OCI-LY7 (cell line): Measurements from ENCODE around the gene FNTB. TPM values are rescaled to one million over a fixed set of nuclear protein-coding genes. Genes with fewer than 3 reads are reported as not detected.

Source experiments
- BruUV-seq: library from RNA; stranded (reverse); fragments of 400-500 nt; replicated peaks from 2 replicates; lab custom pipeline; 2021; lab: Mats Ljungman, UMichigan
- CTCF ChIA-PET: fragments of 300-600 bp; sonication (Branson Sonifier 250); formaldehyde crosslinking; loops from one replicate; lab custom pipeline; 2022; ENCODE audit warnings: antibody characterized with exemption; ENCODE audit not compliant: unreplicated experiment; lab: Charles Lee
- POLR2A ChIA-PET: fragments of 300-600 bp; sonication (Branson Sonifier 250); formaldehyde crosslinking; loops from one replicate; lab custom pipeline; 2022; ENCODE audit warnings: antibody characterized with exemption; lab: Charles Lee
- DNase-seq: peaks from one replicate; pipeline ENCODE4 v3.0.0-alpha.2; 2015; ENCODE audit warnings: low spot score
- H2AFZ ChIP-seq: fragments of 200-600 bp; sonication (generic), shearing (Covaris generic); 2 replicates; pipeline ENCODE4 v1.6.1; 2014; ENCODE audit warnings: mild to moderate bottlenecking, antibody characterized with exemption, low read length, moderate library complexity
- H3K27ac ChIP-seq: fragments of 200-600 bp; sonication (generic); 2 replicates; pipeline ENCODE4 v1.5.1; 2014; ENCODE audit warnings: mixed run types, low read depth, mild to moderate bottlenecking, moderate library complexity, low read length, inconsistent platforms; ENCODE audit not compliant: poor library complexity, severe bottlenecking
- H3K36me3 ChIP-seq: fragments of 200-600 bp; sonication (generic); 2 replicates; pipeline ENCODE4 v1.6.1; 2014; ENCODE audit warnings: mild to moderate bottlenecking, antibody characterized with exemption, low read length, moderate library complexity, mixed read lengths; ENCODE audit not compliant: insufficient read depth
- H3K4me1 ChIP-seq: fragments of 200-600 bp; sonication (generic); 2 replicates; pipeline ENCODE4 v1.5.1; 2014; ENCODE audit warnings: mild to moderate bottlenecking, low read length; ENCODE audit not compliant: insufficient read depth, poor library complexity, severe bottlenecking
- H3K4me2 ChIP-seq: fragments of 200-600 bp; sonication (generic); 2 replicates; pipeline ENCODE4 v1.6.1; 2014; ENCODE audit warnings: mild to moderate bottlenecking, low read length
- H3K4me3 ChIP-seq: fragments of 200-600 bp; sonication (generic); 2 replicates; pipeline ENCODE4 v1.5.1; 2014; ENCODE audit warnings: mild to moderate bottlenecking, low read depth, low read length; ENCODE audit not compliant: poor library complexity, severe bottlenecking
- H3K79me2 ChIP-seq: fragments of 200-600 bp; sonication (generic); 2 replicates; pipeline ENCODE4 v1.6.1; 2016; ENCODE audit warnings: low read depth, mild to moderate bottlenecking, low read length, moderate library complexity, mixed read lengths; ENCODE audit not compliant: insufficient read depth
- H3K9me2 ChIP-seq: fragments of 200-600 bp; sonication (generic); 2 replicates; pipeline ENCODE4 v1.6.1; 2016; ENCODE audit warnings: mild to moderate bottlenecking, low read length, mixed read lengths; ENCODE audit not compliant: insufficient read depth
- H3K9me3 ChIP-seq: fragments of 200-600 bp; sonication (generic); 2 replicates; pipeline ENCODE4 v1.6.1; 2014; ENCODE audit warnings: mild to moderate bottlenecking, mixed run types, low read length, mixed read lengths
- H4K20me1 ChIP-seq: fragments of 200-600 bp; sonication (generic); 2 replicates; pipeline ENCODE4 v1.6.1; 2014; ENCODE audit warnings: mild to moderate bottlenecking, antibody characterized with exemption, low read length, moderate library complexity, mixed read lengths; ENCODE audit not compliant: insufficient read depth
- EZH2phosphoT487 ChIP-seq: fragments of 200-600 bp; sonication (generic); IDR thresholded peaks from 2 replicates; pipeline ENCODE4 v1.6.1; 2018; ENCODE audit warnings: low read depth, borderline replicate concordance, mild to moderate bottlenecking, mixed run types, antibody characterized with exemption, low read length, moderate library complexity, mixed read lengths
- intact Hi-C: fragments of 100-400 bp; cut with micrococcal nuclease; formaldehyde crosslinking; loops from one replicate; pipeline ENCODE4 v1.10.0; 2022; ENCODE audit not compliant: unreplicated experiment
- total RNA-seq, 2 experiments: library from RNA; depleted of rRNA in 1 of 2; stranded (reverse); fragments of >200 nt in 1 of 2; shearing (Covaris generic) in 1 of 2; gene quantifications; 2 replicates each; pipeline ENCODE4 v1.2.3, GENCODE V29; 2014 to 2022
- TF ChIP-seq, protein P1 (sequence below): fragments of 200-600 bp; sonication (generic); conservative IDR thresholded peaks from 2 replicates; pipeline ENCODE4 v1.5.1; 2014; ENCODE audit warnings: mild to moderate bottlenecking, antibody characterized with exemption, low read length, moderate library complexity, mixed read lengths

The FNTB gene
- total RNA-seq, 2 experiments from 2014 or later = 9.2 to 18.0 TPM

DNA sequence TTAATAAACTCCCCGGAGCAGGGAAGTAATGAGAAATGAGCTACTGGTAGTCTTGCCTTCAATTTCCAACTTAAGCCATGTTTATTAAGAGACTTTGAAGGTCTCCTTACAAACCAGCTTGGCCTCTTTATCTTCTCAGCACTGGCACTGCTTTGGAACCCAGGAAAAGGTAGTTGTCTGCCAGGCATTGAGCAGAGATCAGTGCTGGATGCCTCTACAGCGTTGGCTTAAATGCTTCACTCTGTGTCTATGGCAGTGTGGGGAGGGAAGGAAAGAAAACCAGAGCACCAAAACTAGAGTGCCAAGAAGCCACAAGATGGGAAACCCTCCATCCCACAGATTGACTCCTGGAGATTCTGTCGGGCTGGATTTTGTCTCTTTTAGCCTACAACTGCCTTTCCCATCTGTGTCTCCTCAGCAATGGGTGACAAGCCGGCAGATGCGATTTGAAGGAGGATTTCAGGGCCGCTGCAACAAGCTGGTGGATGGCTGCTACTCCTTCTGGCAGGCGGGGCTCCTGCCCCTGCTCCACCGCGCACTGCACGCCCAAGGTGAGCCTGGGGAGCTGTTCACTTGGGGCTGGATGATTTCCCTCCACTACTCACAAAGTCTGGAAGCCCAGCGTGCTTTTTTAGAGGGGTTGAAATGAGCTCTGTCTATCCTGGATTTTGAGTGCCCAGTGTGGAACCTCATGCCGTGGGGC lies 57.3 kb downstream of the FNTB start:
- TF ChIP-seq EZH2phosphoT487 = no peak
- TF ChIP-seq, protein P1, sequence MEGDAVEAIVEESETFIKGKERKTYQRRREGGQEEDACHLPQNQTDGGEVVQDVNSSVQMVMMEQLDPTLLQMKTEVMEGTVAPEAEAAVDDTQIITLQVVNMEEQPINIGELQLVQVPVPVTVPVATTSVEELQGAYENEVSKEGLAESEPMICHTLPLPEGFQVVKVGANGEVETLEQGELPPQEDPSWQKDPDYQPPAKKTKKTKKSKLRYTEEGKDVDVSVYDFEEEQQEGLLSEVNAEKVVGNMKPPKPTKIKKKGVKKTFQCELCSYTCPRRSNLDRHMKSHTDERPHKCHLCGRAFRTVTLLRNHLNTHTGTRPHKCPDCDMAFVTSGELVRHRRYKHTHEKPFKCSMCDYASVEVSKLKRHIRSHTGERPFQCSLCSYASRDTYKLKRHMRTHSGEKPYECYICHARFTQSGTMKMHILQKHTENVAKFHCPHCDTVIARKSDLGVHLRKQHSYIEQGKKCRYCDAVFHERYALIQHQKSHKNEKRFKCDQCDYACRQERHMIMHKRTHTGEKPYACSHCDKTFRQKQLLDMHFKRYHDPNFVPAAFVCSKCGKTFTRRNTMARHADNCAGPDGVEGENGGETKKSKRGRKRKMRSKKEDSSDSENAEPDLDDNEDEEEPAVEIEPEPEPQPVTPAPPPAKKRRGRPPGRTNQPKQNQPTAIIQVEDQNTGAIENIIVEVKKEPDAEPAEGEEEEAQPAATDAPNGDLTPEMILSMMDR = no peak
- no peak overlapping the region for H2AFZ ChIP-seq
- peaks cover 16% of the 10 kb centered on the region for H3K36me3 ChIP-seq
- no peak for DNase-seq
- no peaks in the 10 kb centered on the region for H3K9me3 ChIP-seq
- no peaks in the 10 kb centered on the region for H4K20me1 ChIP-seq
- no peaks in the 10 kb centered on the region for H3K79me2 ChIP-seq
- no peak overlapping the region for H3K27ac ChIP-seq
- no peak overlapping the region for H3K4me3 ChIP-seq
- no peaks in the 10 kb centered on the region for H3K9me2 ChIP-seq
- no TSS peak for BruUV-seq
- ChIA-PET POLR2A (interaction anchor here (0.6 kb wide), 1 partner anchor 117 kb away, joined by 3 read pairs; no protein-coding TSS in a partner anchor), CTCF (no interaction called here)
- intact Hi-C loops = no loop called here
- no peaks in the 10 kb centered on the region for H3K4me1 ChIP-seq
- H3K4me2 ChIP-seq = no peak overlapping the region

DNA sequence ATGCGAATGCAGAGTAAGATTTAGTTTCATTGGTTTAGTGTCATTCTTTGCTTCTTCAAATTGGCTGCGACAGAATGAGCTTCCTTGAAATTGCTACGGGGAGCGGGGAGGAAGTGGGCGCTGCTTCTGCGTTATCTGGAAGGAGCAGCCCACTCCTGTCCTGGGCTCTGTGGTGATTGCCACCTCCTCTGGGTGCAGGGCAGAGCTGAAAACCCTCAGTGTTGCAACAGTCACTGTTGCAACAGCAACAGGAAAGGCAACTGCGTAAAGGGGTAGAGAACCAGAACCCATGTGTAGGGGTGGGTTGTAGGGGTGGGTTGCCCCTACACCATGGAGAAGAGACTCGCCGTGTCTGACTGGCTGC lies 57.9 kb downstream of the FNTB start:
- H3K4me3 ChIP-seq = no peak overlapping the region
- no TSS peak for BruUV-seq
- H3K36me3 ChIP-seq = peaks cover 16% of the 10 kb centered on the region
- H3K9me2 ChIP-seq = no peaks in the 10 kb centered on the region
- TF ChIP-seq EZH2phosphoT487 = no peak
- TF ChIP-seq, protein P1 = no peak
- no peaks in the 10 kb centered on the region for H4K20me1 ChIP-seq
- H3K4me2 ChIP-seq = no peak overlapping the region
- H2AFZ ChIP-seq = no peak overlapping the region
- intact Hi-C loops = no loop called here
- H3K9me3 ChIP-seq = no peaks in the 10 kb centered on the region
- no peak overlapping the region for H3K27ac ChIP-seq
- no peaks in the 10 kb centered on the region for H3K4me1 ChIP-seq
- CTCF ChIA-PET = no interaction called here
- H3K79me2 ChIP-seq = no peaks in the 10 kb centered on the region
- POLR2A ChIA-PET = no interaction called here
- no peak for DNase-seq

DNA sequence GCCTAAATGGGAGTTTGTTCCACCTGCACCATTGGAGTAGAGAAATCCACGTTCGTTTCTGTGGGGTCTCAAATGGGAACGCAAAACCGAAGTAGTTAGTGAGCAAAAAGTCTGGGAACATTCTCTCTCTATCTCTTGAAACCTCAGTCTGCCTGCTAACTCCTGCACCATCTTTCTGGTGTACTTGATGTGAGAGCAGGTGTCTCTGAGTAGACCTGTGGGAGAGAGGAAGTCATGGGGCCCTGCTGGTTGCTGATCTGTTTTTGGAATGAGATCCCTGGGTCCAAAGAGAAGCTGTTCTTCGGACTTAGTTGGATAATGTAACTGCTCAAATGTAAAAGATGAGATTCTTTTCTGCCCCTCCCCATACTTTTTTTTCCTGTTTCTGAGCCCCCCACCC lies 58.3 kb downstream of the FNTB start:
- no peak overlapping the region for H3K4me3 ChIP-seq
- no peak overlapping the region for H3K27ac ChIP-seq
- CTCF ChIA-PET = no interaction called here
- H3K9me3 ChIP-seq = no peaks in the 10 kb centered on the region
- POLR2A ChIA-PET = no interaction called here
- TF ChIP-seq, protein P1 = no peak
- no peak for TF ChIP-seq EZH2phosphoT487
- BruUV-seq = no TSS peak
- no peaks in the 10 kb centered on the region for H3K9me2 ChIP-seq
- intact Hi-C loops = no loop called here
- no peak overlapping the region for H2AFZ ChIP-seq
- H3K79me2 ChIP-seq = no peaks in the 10 kb centered on the region
- H3K36me3 ChIP-seq = peaks cover 16% of the 10 kb centered on the region
- H3K4me1 ChIP-seq = no peaks in the 10 kb centered on the region
- H3K4me2 ChIP-seq = no peak overlapping the region
- H4K20me1 ChIP-seq = no peaks in the 10 kb centered on the region
- no peak for DNase-seq
